H1 (cell line): ENCODE measurements around the gene TCP11. TPM values are rescaled to one million over a fixed set of nuclear protein-coding genes. Genes with fewer than 3 reads are reported as not detected.

Experiments
- CTCF ChIA-PET: fragments of 300-600 bp; sonication (Branson Sonifier 250); formaldehyde crosslinking; loops from one replicate; lab custom pipeline; 2021; ENCODE audit not compliant: partially characterized antibody; lab: Charles Lee
- POLR2A ChIA-PET: fragments of 300-600 bp; sonication (Branson Sonifier 250); formaldehyde crosslinking; loops from one replicate; lab custom pipeline; 2021; ENCODE audit warnings: inconsistent platforms; ENCODE audit not compliant: partially characterized antibody; lab: Charles Lee
- DNase-seq, 2 experiments: peaks; one replicate each; pipeline versions ENCODE4 v3.0.0 to v3.0.0-alpha.2; 2010 to 2022; ENCODE audit warnings: low spot score in 2 of 2, low read depth in 1 of 2, mixed read lengths in 1 of 2
- FAIRE-seq: peaks from 2 replicates; lab custom pipeline; 2011; peaks lifted over from hg19 to GRCh38; lab: Jason Lieb, UNC
- H2AFZ ChIP-seq: 2 replicates; pipeline ENCODE4 v1.8.1; 2012; ENCODE audit warnings: low read length, inconsistent platforms
- H2AK5ac ChIP-seq: 2 replicates; pipeline ENCODE4 v1.6.1; 2013; ENCODE audit warnings: low read depth, low read length
- H2BK120ac ChIP-seq: replicated peaks from 2 replicates; pipeline ENCODE3; 2013; ENCODE audit warnings: low read depth, low read length, inconsistent platforms
- H2BK12ac ChIP-seq: 2 replicates; pipeline ENCODE4 v1.6.1; 2013; ENCODE audit warnings: low read depth, low read length
- H2BK15ac ChIP-seq: 2 replicates; pipeline ENCODE4 v1.6.1; 2013; ENCODE audit warnings: low read length
- H2BK20ac ChIP-seq: 2 replicates; pipeline ENCODE4 v1.6.1; 2013; ENCODE audit warnings: low read length
- H2BK5ac ChIP-seq: 2 replicates; pipeline ENCODE4 v1.6.1; 2013; ENCODE audit warnings: low read depth, low read length
- H3K14ac ChIP-seq: 2 replicates; pipeline ENCODE4 v1.6.1; 2013; ENCODE audit warnings: inconsistent platforms; ENCODE audit not compliant: insufficient read length
- H3K18ac ChIP-seq: 2 replicates; pipeline ENCODE4 v1.6.1; 2013; ENCODE audit warnings: low read length; ENCODE audit errors: extremely low read depth
- H3K23ac ChIP-seq: 2 replicates; pipeline ENCODE4 v1.6.1; 2013; ENCODE audit warnings: inconsistent platforms; ENCODE audit not compliant: insufficient read length
- H3K23me2 ChIP-seq: 2 replicates; pipeline ENCODE4 v1.6.1; 2013; ENCODE audit warnings: low read depth, low read length
- H3K27ac ChIP-seq: 2 replicates; pipeline ENCODE4 v1.6.1; 2011; ENCODE audit warnings: low read depth, low read length, inconsistent platforms
- H3K27me3 ChIP-seq, 4 experiments: replicated peaks in 1 of 4; 1 replicate in 1 of 4; 2 replicates in 3 of 4; pipeline versions ENCODE4 v1.6.1 to v1.8.1; 2011 to 2013; ENCODE audit warnings: low read length in 3 of 4, mild to moderate bottlenecking in 3 of 4, inconsistent platforms in 2 of 4, mixed read lengths in 2 of 4, moderate library complexity in 1 of 4; ENCODE audit not compliant: control insufficient read depth in 3 of 4, insufficient read depth in 3 of 4; ENCODE audit errors: extremely low read depth in 1 of 4
- H3K36me3 ChIP-seq, 4 experiments: 2 replicates each; pipeline versions ENCODE4 v1.6.1 to v1.8.1; 2011 to 2013; ENCODE audit warnings: mild to moderate bottlenecking in 4 of 4, low read length in 3 of 4, moderate library complexity in 2 of 4, control low read depth in 1 of 4, inconsistent platforms in 1 of 4; ENCODE audit not compliant: insufficient read depth in 4 of 4, control insufficient read depth in 2 of 4
- H3K4ac ChIP-seq: replicated peaks from 2 replicates; pipeline ENCODE3; 2013; ENCODE audit warnings: low read length, low read depth, mixed read lengths, inconsistent platforms; ENCODE audit not compliant: insufficient read length
- H3K4me1 ChIP-seq, 4 experiments: replicated peaks in 1 of 4; 1 replicate in 1 of 4; 2 replicates in 3 of 4; pipeline versions ENCODE4 v1.6.1 to v1.8.1; 2011 to 2013; ENCODE audit warnings: low read length in 3 of 4, inconsistent platforms in 2 of 4, mixed read lengths in 1 of 4; ENCODE audit not compliant: insufficient read depth in 4 of 4, control insufficient read depth in 3 of 4
- H3K4me2 ChIP-seq, 2 experiments: 2 replicates each; pipeline versions ENCODE4 v1.6.1 to v1.8.1; 2011 to 2013; ENCODE audit warnings: low read depth in 2 of 2, low read length in 2 of 2, control low read depth in 1 of 2, inconsistent platforms in 1 of 2, mild to moderate bottlenecking in 1 of 2; ENCODE audit not compliant: insufficient read depth in 1 of 2
- H3K4me3 ChIP-seq, 4 experiments: fragments of 200-600, 300-600 bp in 1 of 4; sonication (generic), shearing (Covaris generic), sonication (Bioruptor Twin) in 1 of 4; 2 replicates each; pipeline versions ENCODE4 v1.5.1 to v1.8.1; 2011 to 2016; ENCODE audit warnings: low read length in 4 of 4, low read depth in 3 of 4, control low read depth in 2 of 4, inconsistent platforms in 2 of 4, mild to moderate bottlenecking in 2 of 4, mixed read lengths in 1 of 4, moderate library complexity in 1 of 4; ENCODE audit not compliant: insufficient read depth in 2 of 4; ENCODE audit errors: extremely low read depth in 1 of 4
- H3K56ac ChIP-seq: replicated peaks from 2 replicates; pipeline ENCODE3; 2013; ENCODE audit warnings: low read depth, mild to moderate bottlenecking, mixed read lengths, low read length, inconsistent platforms; ENCODE audit not compliant: insufficient read length
- H3K79me1 ChIP-seq: 2 replicates; pipeline ENCODE4 v1.6.1; 2013; ENCODE audit warnings: low read depth, low read length, control low read depth
- H3K79me2 ChIP-seq, 2 experiments: 2 replicates each; pipeline versions ENCODE4 v1.6.1 to v1.8.1; 2012 to 2013; ENCODE audit warnings: low read length in 2 of 2, mild to moderate bottlenecking in 2 of 2, inconsistent platforms in 1 of 2; ENCODE audit not compliant: insufficient read depth in 2 of 2, control insufficient read depth in 1 of 2
- H3K9ac ChIP-seq, 4 experiments: replicated peaks in 1 of 4; 1 replicate in 1 of 4; 2 replicates in 3 of 4; pipeline versions ENCODE4 v1.6.1 to v1.8.1; 2011 to 2013; ENCODE audit warnings: low read depth in 3 of 4, low read length in 3 of 4, control low read depth in 2 of 4, mild to moderate bottlenecking in 2 of 4, moderate library complexity in 2 of 4, inconsistent platforms in 1 of 4; ENCODE audit errors: extremely low read depth in 1 of 4
- H3K9me3 ChIP-seq, 2 experiments: 2 replicates each; pipeline versions ENCODE4 v1.6.1 to v1.8.1; 2012 to 2013; ENCODE audit warnings: mild to moderate bottlenecking in 2 of 2, moderate library complexity in 2 of 2, control low read depth in 1 of 2, inconsistent platforms in 1 of 2, low read depth in 1 of 2, low read length in 1 of 2, mixed read lengths in 1 of 2; ENCODE audit not compliant: insufficient read depth in 2 of 2
- H4K20me1 ChIP-seq, 2 experiments: replicated peaks in 1 of 2; 2 replicates each; pipeline versions ENCODE3 to v1.8.1; 2011 to 2013; ENCODE audit warnings: inconsistent platforms in 2 of 2, low read length in 2 of 2, mild to moderate bottlenecking in 1 of 2; ENCODE audit not compliant: insufficient read depth in 2 of 2, control insufficient read depth in 1 of 2
- H4K5ac ChIP-seq: 2 replicates; pipeline ENCODE4 v1.6.1; 2013; ENCODE audit warnings: low read length, low read depth, mixed read lengths, inconsistent platforms; ENCODE audit not compliant: insufficient read length
- H4K8ac ChIP-seq: 2 replicates; pipeline ENCODE4 v1.8.0; 2013; ENCODE audit warnings: mild to moderate bottlenecking, moderate library complexity, low read length, inconsistent platforms; ENCODE audit not compliant: insufficient read depth; ENCODE audit errors: extremely low read depth
- H4K91ac ChIP-seq: replicated peaks from 2 replicates; pipeline ENCODE3; 2013; ENCODE audit warnings: low read length, mixed read lengths, inconsistent platforms; ENCODE audit not compliant: insufficient read length
- WGBS, 2 experiments: shearing (Covaris generic) in 1 of 2; methylation state at CpG; one replicate each; pipeline versions ENCODE4 v1.1.6 to v1.1.7; 2013 to 2015; ENCODE audit warnings: low lambda C conversion rate in 2 of 2, mixed read lengths in 2 of 2, inconsistent platforms in 1 of 2, low coverage in 1 of 2, missing lambda C conversion rate in 1 of 2; ENCODE audit not compliant: insufficient replicate concordance in 2 of 2, insufficient coverage in 1 of 2, insufficient read length in 1 of 2; ENCODE audit errors: extremely low coverage in 1 of 2, missing lambda C conversion rate in 1 of 2; 5-methylcytosine and 5-hydroxymethylcytosine counted together
- polyA plus RNA-seq, 7 experiments: library from polyadenylated mRNA; depleted of rRNA in 3 of 7; stranded (reverse) in 5 of 7; unstranded in 2 of 7; fragments of >200 nt in 5 of 7; fragments of 200-250 nt in 2 of 7; gene quantifications; 1 replicate in 5 of 7; 2 replicates in 1 of 7; 4 replicates in 1 of 7; pipeline versions ENCODE4 v1.2.1 to v1.2.3, GENCODE V29; 2011 to 2013; ENCODE audit warnings: missing spikeins in 2 of 7, mixed read lengths in 2 of 7
- total RNA-seq: library from RNA; stranded (reverse); fragmentation: NEBNext Ultra II Directional; extraction: Animal tissue kit (Norgen Biotek cat#: 25700); gene quantifications from 2 replicates; pipeline ENCODE4 v1.2.1, GENCODE V29; 2021

The TCP11 gene
- total and polyA plus RNA-seq, 2 of the 8 experiments (the other 6 are each of a cell fraction or from before 2014, with no cell fraction given): 0.11 TPM; not detected in 1

DNA sequence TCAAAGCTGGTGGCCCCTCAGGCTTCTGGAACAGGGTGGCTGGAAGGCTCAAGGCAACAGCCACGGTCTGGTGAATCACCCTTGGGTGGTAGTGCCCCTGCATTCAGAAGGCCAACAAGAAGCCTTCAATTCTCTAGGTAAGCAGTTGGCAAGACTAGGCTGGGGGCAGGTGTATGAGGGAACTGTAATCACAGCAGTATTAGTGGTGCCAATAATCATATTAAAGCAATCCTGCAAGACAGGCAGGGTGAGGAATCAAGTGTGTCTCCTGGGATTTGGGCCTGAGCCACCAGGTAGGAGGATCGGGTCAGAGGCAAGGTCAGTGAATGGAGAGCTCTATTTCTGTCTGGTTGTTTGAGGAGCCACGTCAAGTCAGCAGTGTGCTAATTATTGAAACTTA, 47.7 kb upstream of the TCP11 start:
- H4K5ac ChIP-seq: no peak overlapping the region
- H3K4me3 ChIP-seq: no peak overlapping the region
- H3K4ac ChIP-seq: no peak overlapping the region
- H2BK5ac ChIP-seq: no peak overlapping the region
- ChIA-PET CTCF (interaction anchor here (0.9 to 3.9 kb wide), 4 partner anchors 9 to 42 kb away, joined by 3 to 18 read pairs (median 8); no protein-coding TSS in a partner anchor), POLR2A (no interaction called here)
- H2AFZ ChIP-seq: no peak overlapping the region
- H3K23ac ChIP-seq: no peak overlapping the region
- H4K91ac ChIP-seq: no peak overlapping the region
- H2BK15ac ChIP-seq: no peak overlapping the region
- no peak overlapping the region for H3K18ac ChIP-seq
- H3K23me2 ChIP-seq: no peaks in the 10 kb centered on the region
- H3K27ac ChIP-seq: no peak overlapping the region
- peaks cover 0 to 10% (median 2%) of the 10 kb centered on the region in 4 experiments; a peak in 3 of 7 replicates for H3K4me1 ChIP-seq
- no peak overlapping the region for H3K4me2 ChIP-seq
- DNase-seq (no peak), FAIRE-seq (peak; percentile 45)
- H2BK120ac ChIP-seq: no peak overlapping the region
- no peak overlapping the region for H3K14ac ChIP-seq
- no peaks in the 10 kb centered on the region for H4K20me1 ChIP-seq
- no peak overlapping the region for H3K9ac ChIP-seq
- H2BK20ac ChIP-seq: no peak overlapping the region
- no peak overlapping the region for H3K56ac ChIP-seq
- H3K36me3 ChIP-seq: no peaks in the 10 kb centered on the region
- 0 out of 2 replicates have a peak overlapping the region, but pooled peaks have one; percentile 1 for H4K8ac ChIP-seq
- H2BK12ac ChIP-seq: no peak overlapping the region
- no peaks in the 10 kb centered on the region for H3K9me3 ChIP-seq
- no peaks in the 10 kb centered on the region; a peak in 2 of 7 replicates for H3K27me3 ChIP-seq
- no peak overlapping the region for H2AK5ac ChIP-seq
- no peaks in the 10 kb centered on the region for H3K79me1 ChIP-seq
- no peaks in the 10 kb centered on the region for H3K79me2 ChIP-seq
- WGBS, 2 experiments: 87% methylated on average over 3 of the region's 3 CpGs; no CpG with 5 or more reads in 1 of the 2 experiments
